ENCODE results near the gene SORCS3. TPM values are rescaled to one million over a fixed set of nuclear protein-coding genes. Genes with fewer than 3 reads are reported as not detected.
"Not testable (repeated sequence)": the region's sequence is repeated elsewhere in the genome, so short reads cannot be mapped to it uniquely, and the experiment has no call there.

Gene SORCS3
- total RNA-seq, 3 donors from 2014 or later (not counting 1 experiment from before 2014, with no cell fraction given): 0.05 to 0.09 TPM; not detected in 1

GRCh38 chr10:104706886-104707285, 65.8 kb downstream of the SORCS3 start:
- TF ChIP-seq CTCF (IDR thresholded peaks at IDR 0.05): no peak
- H3K27me3 ChIP-seq (ENCODE audit: control insufficient read depth, insufficient read depth, low read length): no peaks in the 10 kb centered on the region
- no peaks in the 10 kb centered on the region for H3K9me3 Mint-ChIP-seq
- no peaks in the 10 kb centered on the region for H3K9me3 ChIP-seq (ENCODE audit: control insufficient read depth, insufficient read depth, low read length)
- no peaks in the 10 kb centered on the region for H3K4me1 ChIP-seq (ENCODE audit: control insufficient read depth, insufficient read depth, low read length)
- intact Hi-C loops (cut with micrococcal nuclease): no loop called here
- ATAC-seq (no peak), DNase-seq (no peak)
- H3K4me1 Mint-ChIP-seq: no peaks in the 10 kb centered on the region
- H3K27ac ChIP-seq (ENCODE audit: low read length): no peak overlapping the region
- WGBS (ENCODE audit: insufficient coverage): 58% methylated on average over 4 of the region's 4 CpGs
- no peaks in the 10 kb centered on the region for H3K36me3 Mint-ChIP-seq
- no peak overlapping the region for H3K4me3 ChIP-seq (ENCODE audit: low read length)
- no peaks in the 10 kb centered on the region for H3K36me3 ChIP-seq (ENCODE audit: control insufficient read depth, insufficient read depth, low read length)
- H3K4me3 Mint-ChIP-seq: no peak overlapping the region
- no peak overlapping the region for H3K27ac Mint-ChIP-seq
- peaks cover 11 to 13% of the 10 kb centered on the region in 2 donors for H3K27me3 Mint-ChIP-seq (ENCODE audit: low read depth in 2 of 2)

GRCh38 chr10:104707602-104708459, 66.7 kb downstream of the SORCS3 start:
- Histone ChIP-seq H3K27ac (ENCODE audit: low read length) (no peak overlapping the region), H3K36me3 (ENCODE audit: control insufficient read depth, insufficient read depth, low read length) (no peaks in the 10 kb centered on the region), H3K27me3 (ENCODE audit: control insufficient read depth, insufficient read depth, low read length) (no peaks in the 10 kb centered on the region), H3K4me3 (ENCODE audit: low read length) (no peak overlapping the region), H3K4me1 (ENCODE audit: control insufficient read depth, insufficient read depth, low read length) (no peaks in the 10 kb centered on the region), H3K9me3 (ENCODE audit: control insufficient read depth, insufficient read depth, low read length) (no peaks in the 10 kb centered on the region)
- H3K4me1 Mint-ChIP-seq: no peaks in the 10 kb centered on the region
- peaks cover 11 to 22% of the 10 kb centered on the region in 2 donors for H3K27me3 Mint-ChIP-seq (ENCODE audit: low read depth in 2 of 2)
- H3K4me3 Mint-ChIP-seq: no peak overlapping the region
- no peak for TF ChIP-seq CTCF (IDR thresholded peaks at IDR 0.05)
- no peaks in the 10 kb centered on the region for H3K9me3 Mint-ChIP-seq
- no peak overlapping the region for H3K27ac Mint-ChIP-seq
- ATAC-seq (no peak), DNase-seq (no peak)
- WGBS (ENCODE audit: insufficient coverage): 67% methylated on average over 4 of the region's 4 CpGs
- intact Hi-C loops (cut with micrococcal nuclease): no loop called here
- no peaks in the 10 kb centered on the region for H3K36me3 Mint-ChIP-seq

- no peaks in the 10 kb centered on the region for H3K4me1 Mint-ChIP-seq
- H3K27ac ChIP-seq (ENCODE audit: low read length): no peak overlapping the region
- 76% methylated on average over 3 of the region's 3 CpGs for WGBS (ENCODE audit: insufficient coverage)
Measured at GRCh38 chr10:104711302-104711721, 70.2 kb downstream of the SORCS3 start.

GRCh38 chr10:104730593-104730992, 89.5 kb downstream of the SORCS3 start:
- H3K4me1 Mint-ChIP-seq; H3K9me3 Mint-ChIP-seq; H3K27ac ChIP-seq (ENCODE audit: low read length); DNase-seq; H3K27me3 ChIP-seq (ENCODE audit: control insufficient read depth, insufficient read depth, low read length); H3K4me1 ChIP-seq (ENCODE audit: control insufficient read depth, insufficient read depth, low read length); H3K9me3 ChIP-seq (ENCODE audit: control insufficient read depth, insufficient read depth, low read length); H3K27ac Mint-ChIP-seq; H3K36me3 ChIP-seq (ENCODE audit: control insufficient read depth, insufficient read depth, low read length); ATAC-seq; H3K4me3 Mint-ChIP-seq; H3K36me3 Mint-ChIP-seq; intact Hi-C loops (cut with micrococcal nuclease); H3K4me3 ChIP-seq (ENCODE audit: low read length): not testable (repeated sequence)
- WGBS (ENCODE audit: insufficient coverage): 67% methylated on average over 1 of the region's 2 CpGs
- H3K27me3 Mint-ChIP-seq (ENCODE audit: low read depth in 2 of 2): peaks cover 11 to 25% of the 10 kb centered on the region in 2 donors

More at GRCh38 chr10:104711302-104711721, 70.2 kb downstream of the SORCS3 start:
- Mint-ChIP-seq H3K9me3 (peaks cover 0 to 1% of the 10 kb centered on the region in 2 donors), H3K4me3 (no peak overlapping the region), H3K27ac (no peak overlapping the region), H3K27me3 (ENCODE audit: low read depth in 2 of 2) (peaks cover 12 to 47% of the 10 kb centered on the region in 2 donors), H3K36me3 (no peaks in the 10 kb centered on the region)
- intact Hi-C loops (cut with micrococcal nuclease): no loop called here
- no peak for TF ChIP-seq CTCF (IDR thresholded peaks at IDR 0.05)
- no peak overlapping the region for H3K4me3 ChIP-seq (ENCODE audit: low read length)
- DNase-seq: no peak
- H3K4me1 ChIP-seq (ENCODE audit: control insufficient read depth, insufficient read depth, low read length): no peaks in the 10 kb centered on the region
- ATAC-seq: no peak
- no peaks in the 10 kb centered on the region for H3K9me3 ChIP-seq (ENCODE audit: control insufficient read depth, insufficient read depth, low read length)
- H3K36me3 ChIP-seq (ENCODE audit: control insufficient read depth, insufficient read depth, low read length): no peaks in the 10 kb centered on the region
- no peaks in the 10 kb centered on the region for H3K27me3 ChIP-seq (ENCODE audit: control insufficient read depth, insufficient read depth, low read length)

Measured in natural killer cell (primary cell).